ENCODE measurements around the gene PTPRG. TPM values are rescaled to one million over a fixed set of nuclear protein-coding genes. Genes with fewer than 3 reads are reported as not detected.

The PTPRG gene
- total RNA-seq, 2 donors from 2014 or later = not detected

DNA sequence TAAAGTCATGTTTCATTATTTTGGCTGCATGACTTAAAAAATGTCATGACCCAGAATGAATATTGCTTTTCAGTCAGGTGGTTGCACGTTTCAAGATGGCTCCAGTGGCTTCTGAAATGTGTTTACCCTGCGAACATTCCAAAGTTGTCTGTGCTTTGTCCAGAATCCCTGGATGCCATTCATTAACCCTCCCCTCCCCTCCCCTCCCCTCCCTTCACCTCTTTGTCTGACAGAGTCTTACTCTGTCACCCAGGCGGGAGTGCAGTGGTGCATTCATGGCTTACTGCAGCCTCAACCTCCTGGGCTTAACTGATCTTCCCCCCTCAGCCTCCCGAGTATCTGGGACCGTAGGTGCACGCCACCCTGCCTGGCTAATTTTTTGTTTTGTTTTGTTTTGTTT, 308.0 kb downstream of the PTPRG start:
- Mint-ChIP-seq H3K27ac (no peak overlapping the region), H3K4me1 (no peaks in the 10 kb centered on the region), H3K36me3 (ENCODE audit: low read depth) (no peaks in the 10 kb centered on the region), H3K27me3 (no peaks in the 10 kb centered on the region), H3K9me3 (peaks cover 3% of the 10 kb centered on the region), H3K4me3 (no peak overlapping the region)
- ATAC-seq (replicated peaks) = no peak

DNA sequence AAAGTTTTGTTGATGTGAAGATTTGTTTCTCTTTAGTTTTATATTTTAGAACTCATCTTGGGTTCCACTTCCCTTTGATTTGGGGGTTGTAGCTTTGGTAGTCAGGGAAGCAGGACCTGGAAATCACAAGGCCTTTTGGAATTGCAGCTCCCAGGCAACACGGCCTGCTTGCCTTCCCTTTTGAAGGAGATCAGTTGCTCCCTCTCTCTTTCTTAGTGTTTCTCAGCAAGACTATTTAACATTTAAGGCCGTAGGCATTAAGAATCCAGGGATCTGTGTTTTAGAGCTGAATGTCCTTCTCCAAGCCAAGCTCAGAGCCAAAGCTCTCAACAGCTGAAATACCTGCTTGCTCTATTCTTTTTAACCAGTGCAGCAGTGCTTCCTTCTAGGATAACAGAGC, 310.3 kb downstream of the PTPRG start:
- H3K36me3 Mint-ChIP-seq (ENCODE audit: low read depth) = no peaks in the 10 kb centered on the region
- H3K4me1 Mint-ChIP-seq = no peaks in the 10 kb centered on the region
- H3K9me3 Mint-ChIP-seq = peaks cover 3% of the 10 kb centered on the region
- no peak for ATAC-seq (replicated peaks)
- no peak overlapping the region for H3K4me3 Mint-ChIP-seq
- no peaks in the 10 kb centered on the region for H3K27me3 Mint-ChIP-seq
- H3K27ac Mint-ChIP-seq = no peak overlapping the region

DNA sequence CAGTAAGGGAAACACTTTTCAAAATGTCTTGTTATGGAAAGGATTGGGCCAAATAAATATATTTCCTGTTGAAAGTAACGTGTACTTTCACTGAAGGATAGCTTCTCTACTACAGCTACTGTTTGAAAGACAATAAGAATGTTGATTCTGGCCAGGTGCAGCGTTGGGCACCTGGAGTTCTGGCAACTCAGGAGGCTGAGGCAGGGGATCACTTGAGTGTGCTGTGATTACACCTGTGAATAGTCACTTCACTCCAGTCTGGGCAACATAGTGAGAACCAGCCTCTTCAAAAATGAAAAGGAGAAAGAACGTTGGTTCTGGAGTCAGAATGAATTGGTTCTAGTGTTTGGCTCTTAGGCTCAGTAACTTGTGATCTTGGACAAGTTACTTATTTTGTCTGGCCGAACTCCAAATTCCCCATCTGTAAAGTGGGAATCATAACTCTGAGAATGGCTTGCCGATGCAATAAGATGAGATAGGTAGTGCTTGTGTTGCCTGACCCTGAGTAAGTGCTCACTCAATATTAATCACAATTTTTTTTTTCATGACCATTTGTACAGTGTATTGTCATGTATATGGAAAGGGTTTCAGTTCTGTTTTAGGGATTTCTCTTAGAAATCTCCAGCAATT, 310.8 kb downstream of the PTPRG start:
- Mint-ChIP-seq H3K4me3 (no peak overlapping the region), H3K27ac (no peak overlapping the region), H3K36me3 (ENCODE audit: low read depth) (no peaks in the 10 kb centered on the region), H3K9me3 (peaks cover 3% of the 10 kb centered on the region), H3K27me3 (no peaks in the 10 kb centered on the region), H3K4me1 (no peaks in the 10 kb centered on the region)
- ATAC-seq (replicated peaks) = no peak

DNA sequence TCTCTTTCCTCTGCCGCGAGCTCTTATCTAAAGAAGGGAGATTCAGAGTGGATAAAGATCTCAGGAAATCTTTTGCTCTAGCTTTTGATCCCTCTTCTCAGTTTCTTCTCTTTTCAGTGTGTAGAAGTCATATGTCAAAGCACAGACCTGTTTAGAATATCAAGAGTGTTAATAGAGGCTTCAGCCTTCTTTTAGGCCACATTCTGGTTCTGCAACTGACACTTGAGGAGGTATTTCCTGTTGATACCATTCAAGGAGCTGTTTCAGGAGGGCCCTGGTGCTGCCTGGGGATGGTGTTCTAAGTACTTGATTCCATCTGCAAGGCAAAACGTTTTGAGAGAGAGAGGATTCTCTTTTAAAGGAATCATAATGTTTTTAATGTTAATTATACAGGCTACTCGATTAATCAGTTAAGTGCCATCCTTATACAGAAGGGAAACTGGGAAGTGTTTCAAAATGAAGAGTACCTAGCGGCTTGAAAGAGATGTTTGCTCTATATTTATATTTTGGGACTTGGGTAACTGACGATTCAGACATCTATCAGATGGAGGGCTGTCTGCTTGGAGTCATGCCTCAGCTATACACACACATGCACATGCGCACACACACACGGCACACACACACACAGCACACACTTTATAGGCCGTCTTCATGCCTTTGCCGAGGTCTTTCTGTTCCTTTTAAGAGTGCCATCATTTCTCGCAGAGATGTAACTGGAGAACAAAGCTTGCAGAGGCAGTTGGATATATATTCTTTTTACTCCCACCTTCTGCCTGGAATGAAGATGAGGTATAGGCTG, 313.9 kb downstream of the PTPRG start:
- Mint-ChIP-seq H3K36me3 (ENCODE audit: low read depth) (no peaks in the 10 kb centered on the region), H3K9me3 (peaks cover 3% of the 10 kb centered on the region), H3K27ac (no peak overlapping the region), H3K4me3 (no peak overlapping the region), H3K27me3 (no peaks in the 10 kb centered on the region), H3K4me1 (no peaks in the 10 kb centered on the region)
- ATAC-seq (replicated peaks) = no peak

DNA sequence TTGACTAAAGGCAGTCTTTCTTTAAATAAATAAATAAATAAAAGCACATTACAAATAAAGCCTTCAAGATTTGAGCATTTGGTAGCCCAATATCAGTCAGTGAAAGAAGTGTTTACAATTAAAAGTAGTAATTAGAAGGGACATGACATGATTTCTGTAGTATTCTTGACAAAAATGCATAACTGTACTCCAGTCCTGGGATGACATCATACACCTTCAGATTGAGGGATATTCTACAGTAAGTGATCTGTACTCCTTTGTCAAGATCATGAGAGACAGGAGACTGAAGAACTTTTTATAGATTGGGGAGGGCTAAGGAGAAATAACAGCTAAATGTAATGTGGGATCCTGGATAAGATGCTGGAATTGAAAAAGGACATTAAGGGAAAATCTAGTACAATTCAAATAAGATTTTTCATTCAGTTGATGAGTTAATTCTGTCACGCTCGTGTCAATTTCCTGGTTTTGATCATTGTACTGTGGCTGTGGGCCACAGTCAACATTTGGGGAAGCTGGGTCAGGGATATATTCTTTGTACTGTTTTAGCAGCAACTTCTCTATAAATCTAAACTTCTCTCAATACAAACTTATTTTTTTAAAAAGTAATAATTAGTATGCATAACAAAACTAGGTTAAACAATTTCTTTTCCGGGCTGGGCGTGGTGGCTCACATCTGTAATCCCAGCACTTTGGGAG, 314.8 kb downstream of the PTPRG start:
- H3K27ac Mint-ChIP-seq = no peak overlapping the region
- no peaks in the 10 kb centered on the region for H3K36me3 Mint-ChIP-seq (ENCODE audit: low read depth)
- no peaks in the 10 kb centered on the region for H3K27me3 Mint-ChIP-seq
- no peaks in the 10 kb centered on the region for H3K4me1 Mint-ChIP-seq
- H3K4me3 Mint-ChIP-seq = no peak overlapping the region
- ATAC-seq (replicated peaks) = no peak
- peaks cover 3% of the 10 kb centered on the region for H3K9me3 Mint-ChIP-seq

DNA sequence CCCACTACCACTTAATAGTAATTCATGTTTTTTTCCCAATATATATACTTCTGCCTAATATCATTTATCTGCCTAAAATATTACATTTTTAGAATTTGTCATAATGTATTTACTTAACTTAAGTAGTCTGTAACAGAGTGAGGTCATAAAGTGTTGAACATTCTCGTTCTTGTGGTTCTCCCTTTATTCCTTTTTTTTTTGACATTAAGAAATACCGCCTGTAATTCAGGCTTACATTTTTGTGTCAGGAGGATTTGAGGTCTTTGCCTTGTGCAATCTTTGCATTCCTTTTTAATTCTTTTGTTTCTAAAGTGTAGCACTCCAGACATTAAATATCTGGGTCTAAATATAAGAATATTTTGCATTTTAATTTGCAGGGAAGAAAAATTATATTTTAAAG, 315.4 kb downstream of the PTPRG start:
- H3K27ac Mint-ChIP-seq = no peak overlapping the region
- ATAC-seq (replicated peaks) = no peak
- no peaks in the 10 kb centered on the region for H3K27me3 Mint-ChIP-seq
- H3K36me3 Mint-ChIP-seq (ENCODE audit: low read depth) = no peaks in the 10 kb centered on the region
- H3K4me1 Mint-ChIP-seq = no peaks in the 10 kb centered on the region
- no peak overlapping the region for H3K4me3 Mint-ChIP-seq
- peaks cover 3% of the 10 kb centered on the region for H3K9me3 Mint-ChIP-seq

DNA sequence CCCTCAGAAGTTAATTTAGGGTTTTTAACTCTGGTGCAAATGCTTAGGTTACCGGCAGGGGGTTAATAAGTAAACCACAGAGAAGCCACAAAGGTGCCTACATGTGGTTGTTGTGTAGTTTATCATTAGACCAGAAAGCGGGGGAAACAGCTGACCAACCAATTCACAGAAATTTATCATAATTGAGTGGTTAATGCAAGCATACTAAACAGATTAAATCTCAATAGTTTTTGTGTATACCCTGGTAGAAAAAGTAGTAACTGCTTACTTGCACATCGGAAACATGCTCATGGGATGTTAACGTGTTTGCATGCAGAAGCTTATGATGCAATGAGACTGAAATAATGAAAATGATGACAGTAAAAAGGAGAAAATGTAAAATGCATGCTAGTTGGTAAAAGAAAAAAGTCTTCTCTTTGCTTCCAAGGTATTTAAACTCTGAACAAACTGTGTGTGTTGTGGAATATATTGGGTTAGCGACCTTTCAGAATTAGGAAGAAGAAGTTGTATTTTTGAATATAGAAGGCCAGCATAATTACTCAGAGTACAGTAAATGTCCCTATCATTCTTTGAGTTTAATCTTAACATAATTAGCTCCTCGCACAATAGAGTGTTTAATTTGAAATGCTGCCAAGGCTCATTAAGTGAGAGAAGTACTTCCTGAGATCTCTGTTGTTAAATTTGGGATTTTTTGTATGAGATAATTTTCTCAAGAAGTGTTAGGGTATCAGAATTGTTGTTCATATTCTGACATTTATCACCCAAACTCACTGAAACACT, 316.2 kb downstream of the PTPRG start:
- no peak for ATAC-seq (replicated peaks)
- Mint-ChIP-seq H3K9me3 (no peaks in the 10 kb centered on the region), H3K4me3 (no peak overlapping the region), H3K4me1 (no peaks in the 10 kb centered on the region), H3K27ac (no peak overlapping the region), H3K27me3 (no peaks in the 10 kb centered on the region), H3K36me3 (ENCODE audit: low read depth) (no peaks in the 10 kb centered on the region)

DNA sequence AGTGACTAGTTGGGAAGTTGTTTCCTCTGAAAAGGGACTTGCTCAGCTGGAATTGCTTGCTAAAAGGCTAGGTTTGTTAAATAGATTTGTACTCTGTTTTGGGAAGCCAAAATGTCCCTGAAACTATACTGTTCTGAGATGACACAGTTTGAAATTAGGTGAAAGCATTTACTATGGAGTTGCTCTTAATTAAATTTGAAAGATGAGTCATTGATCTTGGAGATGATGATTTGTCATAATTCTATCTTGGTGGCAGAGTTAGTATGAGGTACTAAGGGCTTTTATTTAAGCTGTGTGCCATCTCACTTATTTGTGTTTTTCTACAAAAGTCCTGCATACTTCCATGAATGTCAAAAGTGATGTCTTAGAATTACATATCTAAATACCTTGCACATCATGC, 320.9 kb downstream of the PTPRG start:
- Mint-ChIP-seq H3K9me3 (no peaks in the 10 kb centered on the region), H3K4me1 (no peaks in the 10 kb centered on the region), H3K27ac (no peak overlapping the region), H3K4me3 (no peak overlapping the region), H3K36me3 (ENCODE audit: low read depth) (no peaks in the 10 kb centered on the region), H3K27me3 (no peaks in the 10 kb centered on the region)
- ATAC-seq (replicated peaks) = no peak

DNA sequence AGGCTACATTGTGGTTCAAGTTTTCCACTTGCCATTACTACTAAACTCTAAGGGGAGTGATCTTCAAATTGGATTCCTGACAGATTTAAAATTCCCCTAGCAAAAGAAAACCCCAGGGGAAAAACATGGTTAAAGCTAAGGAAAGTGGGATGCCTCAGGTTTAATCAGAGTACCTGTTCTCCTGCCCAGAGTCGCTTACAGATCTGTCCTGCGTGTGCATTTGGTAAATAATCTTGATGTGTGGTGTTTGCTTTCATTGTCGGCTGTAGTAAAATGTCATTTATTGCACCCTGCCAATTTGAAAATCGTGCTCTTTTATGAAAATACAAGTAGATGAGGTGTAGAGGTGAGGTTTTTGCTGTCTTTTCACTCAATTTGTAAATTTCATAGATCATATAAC, 323.4 kb downstream of the PTPRG start:
- no peak overlapping the region for H3K4me3 Mint-ChIP-seq
- no peaks in the 10 kb centered on the region for H3K4me1 Mint-ChIP-seq
- no peaks in the 10 kb centered on the region for H3K27me3 Mint-ChIP-seq
- no peak for ATAC-seq (replicated peaks)
- no peaks in the 10 kb centered on the region for H3K9me3 Mint-ChIP-seq
- H3K36me3 Mint-ChIP-seq (ENCODE audit: low read depth) = no peaks in the 10 kb centered on the region
- H3K27ac Mint-ChIP-seq = no peak overlapping the region

DNA sequence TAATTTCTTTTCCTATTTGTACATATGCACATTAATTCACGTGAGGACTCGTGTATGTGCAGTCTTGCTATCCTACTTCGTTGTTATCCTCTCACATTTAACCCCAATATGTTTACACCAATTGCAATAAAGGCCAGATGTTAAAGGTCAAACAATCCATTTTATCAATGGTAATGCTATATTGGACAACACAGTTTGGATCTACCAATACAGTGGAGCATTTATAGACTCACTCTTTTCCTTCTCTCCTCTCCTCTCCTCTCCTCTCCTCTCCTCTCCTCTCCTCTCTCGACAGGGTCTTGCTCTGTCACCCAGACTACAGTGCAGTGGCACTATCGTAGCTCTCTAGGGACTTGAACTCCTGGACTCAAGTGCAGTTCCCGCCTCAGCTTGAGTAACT, 324.0 kb downstream of the PTPRG start:
- H3K27ac Mint-ChIP-seq = no peak overlapping the region
- no peaks in the 10 kb centered on the region for H3K4me1 Mint-ChIP-seq
- no peak for ATAC-seq (replicated peaks)
- no peaks in the 10 kb centered on the region for H3K36me3 Mint-ChIP-seq (ENCODE audit: low read depth)
- H3K4me3 Mint-ChIP-seq = no peak overlapping the region
- no peaks in the 10 kb centered on the region for H3K27me3 Mint-ChIP-seq
- no peaks in the 10 kb centered on the region for H3K9me3 Mint-ChIP-seq

DNA sequence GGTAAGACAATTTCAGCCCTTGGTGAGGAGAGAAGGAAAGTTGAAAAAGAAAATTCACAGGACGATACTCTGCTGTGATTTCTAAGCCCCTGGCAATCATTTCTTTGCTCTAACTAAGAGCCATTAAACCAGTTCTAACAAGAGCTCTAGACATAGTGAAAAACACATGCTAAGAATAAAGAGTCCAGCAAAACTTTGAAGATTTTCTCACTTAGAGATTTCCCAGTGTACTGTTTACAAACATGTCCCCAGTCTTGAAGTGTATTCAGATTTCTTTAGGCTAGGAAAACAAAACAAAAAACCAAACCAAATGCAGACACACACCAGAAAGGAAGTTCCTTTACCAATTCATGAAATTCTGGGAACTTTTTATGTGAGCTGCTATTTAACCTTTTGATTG, 325.8 kb downstream of the PTPRG start:
- Mint-ChIP-seq H3K9me3 (peaks cover 3% of the 10 kb centered on the region), H3K36me3 (ENCODE audit: low read depth) (no peaks in the 10 kb centered on the region), H3K27ac (no peak overlapping the region), H3K4me3 (no peak overlapping the region), H3K4me1 (no peaks in the 10 kb centered on the region), H3K27me3 (peaks cover 4% of the 10 kb centered on the region)
- no peak for ATAC-seq (replicated peaks)

DNA sequence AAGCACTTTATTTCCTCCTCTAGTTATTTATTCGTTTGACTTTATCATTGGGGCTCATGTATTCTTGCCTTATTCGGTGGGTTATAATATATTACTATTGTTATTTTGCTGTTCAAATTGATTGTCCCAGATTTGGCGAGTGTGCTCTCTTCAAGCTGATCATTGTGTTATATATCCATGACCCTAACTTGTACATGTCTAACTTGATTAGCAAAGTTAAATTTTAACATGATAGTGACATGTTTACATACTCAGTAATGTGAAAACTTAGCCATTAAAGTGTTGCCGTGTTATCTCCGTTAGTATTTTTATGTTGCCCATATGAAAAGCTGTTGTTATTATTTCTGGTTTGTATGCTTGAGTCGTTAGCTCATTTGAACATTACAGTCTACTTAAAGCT, 327.9 kb downstream of the PTPRG start:
- ATAC-seq (replicated peaks) = no peak
- Mint-ChIP-seq H3K4me1 (no peaks in the 10 kb centered on the region), H3K27ac (no peak overlapping the region), H3K36me3 (ENCODE audit: low read depth) (no peaks in the 10 kb centered on the region), H3K4me3 (no peak overlapping the region), H3K27me3 (peaks cover 7% of the 10 kb centered on the region), H3K9me3 (peaks cover 3% of the 10 kb centered on the region)

DNA sequence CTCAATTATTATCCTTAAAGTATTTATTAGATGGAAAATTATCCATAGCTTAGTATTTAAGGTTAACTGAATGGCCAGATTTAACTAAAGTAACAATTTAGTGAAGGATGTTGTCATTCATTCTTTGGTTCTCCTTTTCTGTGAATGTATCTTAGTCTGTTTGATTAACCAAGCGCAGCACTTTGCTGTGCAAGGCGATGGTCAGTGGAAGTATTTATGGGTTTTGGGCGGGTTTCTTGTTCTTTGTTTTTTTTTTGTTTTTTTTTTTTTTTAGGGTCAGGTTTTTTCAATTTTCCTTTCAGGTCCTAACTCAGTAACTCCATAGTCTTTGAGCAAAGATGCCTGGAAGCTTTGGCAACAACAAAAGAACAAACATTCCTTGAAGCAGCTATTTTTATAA, 328.8 kb downstream of the PTPRG start:
- peaks cover 7% of the 10 kb centered on the region for H3K27me3 Mint-ChIP-seq
- H3K36me3 Mint-ChIP-seq (ENCODE audit: low read depth) = no peaks in the 10 kb centered on the region
- H3K27ac Mint-ChIP-seq = no peak overlapping the region
- H3K9me3 Mint-ChIP-seq = peaks cover 3% of the 10 kb centered on the region
- no peak for ATAC-seq (replicated peaks)
- H3K4me1 Mint-ChIP-seq = no peaks in the 10 kb centered on the region
- H3K4me3 Mint-ChIP-seq = no peak overlapping the region

DNA sequence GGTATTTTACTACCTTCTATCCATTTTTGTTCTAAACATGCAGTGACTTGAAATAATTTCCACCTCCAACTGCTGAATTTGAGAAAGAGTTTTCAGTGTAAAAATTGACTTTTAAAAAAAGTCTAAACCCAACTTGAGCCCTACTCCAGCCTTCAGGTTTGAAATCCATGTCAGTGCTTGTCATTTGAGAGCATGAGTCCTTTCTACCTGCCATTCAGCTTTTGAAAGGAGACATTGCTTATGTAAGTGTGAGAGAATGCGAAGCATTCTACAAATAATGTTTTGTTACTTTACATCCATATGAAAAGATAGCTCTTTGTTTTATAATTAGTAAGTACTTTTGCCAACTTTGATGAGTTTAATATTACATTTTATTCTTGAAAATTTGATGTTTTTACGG, 329.2 kb downstream of the PTPRG start:
- Mint-ChIP-seq H3K4me1 (no peaks in the 10 kb centered on the region), H3K4me3 (no peak overlapping the region), H3K36me3 (ENCODE audit: low read depth) (no peaks in the 10 kb centered on the region), H3K27me3 (peaks cover 7% of the 10 kb centered on the region), H3K9me3 (peaks cover 3% of the 10 kb centered on the region), H3K27ac (no peak overlapping the region)
- no peak for ATAC-seq (replicated peaks)
